ENCODE data around the gene NEUROD2.
"Not testable (repeated sequence)": the region's sequence is repeated elsewhere in the genome, so short reads cannot be mapped to it uniquely, and the experiment has no call there.

The NEUROD2 gene

DNA sequence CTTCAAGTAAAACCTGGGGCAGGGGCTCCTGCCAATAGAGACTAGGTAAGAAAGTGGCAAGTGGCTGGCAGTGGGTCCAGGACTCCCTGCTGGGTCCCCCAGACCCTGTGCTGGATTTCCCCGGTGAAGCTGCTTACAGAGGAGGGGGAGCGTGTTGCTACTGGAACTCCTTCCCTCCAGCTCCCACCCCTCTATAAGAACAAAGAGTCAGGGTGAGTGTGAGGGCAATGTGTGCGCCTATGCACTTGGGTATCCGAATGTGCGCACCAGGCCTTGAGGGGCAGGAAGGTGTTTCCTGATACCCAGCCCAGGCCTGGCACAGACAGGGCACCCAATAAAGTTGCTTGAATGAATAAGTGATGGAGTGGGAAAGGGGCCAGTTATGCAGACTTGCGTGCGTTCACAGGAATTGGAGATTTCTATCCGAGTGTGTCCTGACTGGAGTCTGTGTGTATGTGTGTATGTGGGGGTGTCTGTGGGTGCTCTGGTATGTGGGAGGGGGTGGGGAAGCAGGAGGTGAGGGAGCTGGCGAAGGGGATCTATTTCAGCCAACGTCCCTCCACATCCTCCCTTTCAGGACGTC, 11.7 kb downstream of the NEUROD2 start:
- no peak for TF ChIP-seq CTCF (IDR thresholded peaks at IDR 0.05; ENCODE audit: low read depth, low read length)
- H3K4me3 ChIP-seq (ENCODE audit: low read depth, low read length), result no peak overlapping the region

GRCh38 chr17:39595294-39595693, 12.4 kb downstream of the NEUROD2 start:
- TF ChIP-seq CTCF (IDR thresholded peaks at IDR 0.05; ENCODE audit: low read depth, low read length), result no peak
- H3K4me3 ChIP-seq (ENCODE audit: low read depth, low read length), result no peak overlapping the region

DNA sequence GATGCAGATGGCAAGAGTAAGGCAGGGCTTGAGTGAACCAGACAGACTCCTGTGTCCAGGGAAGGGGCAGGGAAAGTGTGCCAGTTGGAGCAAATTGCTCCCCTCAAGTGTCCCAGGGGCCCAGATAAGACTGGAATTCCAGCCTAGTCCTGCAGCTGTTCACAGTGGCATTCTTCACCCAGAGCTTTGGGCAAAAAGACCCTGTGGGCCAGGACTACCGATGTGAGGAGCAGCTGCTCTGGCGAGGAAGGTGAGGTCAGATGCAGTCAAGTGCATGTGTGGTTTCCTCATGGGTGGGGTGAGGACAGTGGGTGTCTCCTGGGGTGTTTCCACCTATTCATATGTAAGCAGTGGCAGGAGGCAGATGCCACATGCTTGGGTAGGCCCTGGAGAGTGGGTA, 14.3 kb downstream of the NEUROD2 start:
- TF ChIP-seq CTCF (IDR thresholded peaks at IDR 0.05; ENCODE audit: low read depth, low read length), result no peak
- no peak overlapping the region for H3K4me3 ChIP-seq (ENCODE audit: low read depth, low read length)

GRCh38 chr17:39591958-39592954, 15.5 kb downstream of the NEUROD2 start:
- TF ChIP-seq CTCF (IDR thresholded peaks at IDR 0.05; ENCODE audit: low read depth, low read length), result no peak
- no peak overlapping the region for H3K4me3 ChIP-seq (ENCODE audit: low read depth, low read length)

- not testable (repeated sequence) for H3K4me3 ChIP-seq (ENCODE audit: low read depth, low read length)
These were observed 17.5 kb downstream of the NEUROD2 start for GRCh38 chr17:39590180-39590579.

DNA sequence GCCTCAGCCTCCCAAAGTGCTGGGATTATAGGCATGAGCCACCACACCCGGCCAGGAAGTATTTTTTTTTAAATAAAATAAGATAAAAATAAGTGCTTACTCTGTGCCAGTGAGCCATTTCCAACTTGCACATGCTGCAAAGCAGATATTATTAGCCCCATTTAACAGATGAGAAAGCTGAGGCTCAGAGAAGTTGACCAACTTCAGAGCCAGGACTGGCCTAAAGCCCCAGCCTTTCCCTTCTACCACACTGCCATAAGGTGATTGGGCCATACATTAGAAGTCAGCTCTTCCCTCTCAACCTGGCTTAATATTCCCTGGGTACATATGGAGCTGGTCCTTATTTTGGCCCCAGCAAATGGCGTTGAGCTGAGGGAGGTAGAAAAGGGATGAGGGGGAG, 25.1 kb downstream of the NEUROD2 start:
- no peak overlapping the region for H3K4me3 ChIP-seq (ENCODE audit: low read depth, low read length)
- TF ChIP-seq CTCF (IDR thresholded peaks at IDR 0.05; ENCODE audit: low read depth, low read length), result no peak

DNA sequence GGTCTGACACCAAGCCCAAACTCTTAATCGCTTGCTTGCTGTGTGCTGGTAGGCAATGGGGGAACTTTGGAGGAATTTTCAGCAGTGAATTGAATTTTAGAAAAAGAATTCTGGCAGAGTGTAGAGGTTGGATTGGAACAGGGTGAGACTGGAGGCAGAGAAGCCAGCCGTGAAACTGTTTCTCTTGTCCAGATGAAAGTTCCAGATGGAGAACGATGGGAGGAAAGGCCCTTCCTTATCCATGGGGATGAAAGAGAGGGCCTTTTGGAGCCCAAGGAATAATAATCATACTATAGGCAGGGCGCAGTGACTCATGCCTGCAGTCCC, 26.0 kb downstream of the NEUROD2 start:
- no peak overlapping the region for H3K4me3 ChIP-seq (ENCODE audit: low read depth, low read length)
- no peak for TF ChIP-seq CTCF (IDR thresholded peaks at IDR 0.05; ENCODE audit: low read depth, low read length)
